Aorta (tissue), 5 donors: ENCODE results near the gene AKR1C1. TPM values are rescaled to one million over a fixed set of nuclear protein-coding genes. Genes with fewer than 3 reads are reported as not detected.
"Not testable (repeated sequence)": the region's sequence is repeated elsewhere in the genome, so short reads cannot be mapped to it uniquely, and the experiment has no call there.

ENCODE experiments used
- ATAC-seq: fragments of 200-7000 bp; cut with Tn5 transposase; one replicate; pipeline ENCODE4 v1.9.1; 2022; ENCODE audit warnings: moderate library complexity; ENCODE audit not compliant: low FRiP score
- DNase-seq, 2 donors: peaks; one replicate each; pipeline ENCODE4 v3.0.0-alpha.2; 2020
- H3K27ac ChIP-seq, 2 donors: one replicate each; pipeline ENCODE4 v1.5.1; 2013; ENCODE audit warnings: low read length in 2 of 2, mild to moderate bottlenecking in 2 of 2, moderate library complexity in 2 of 2, control low read depth in 1 of 2, inconsistent platforms in 1 of 2, low read depth in 1 of 2
- H3K27me3 ChIP-seq, 2 donors: one replicate each; pipeline ENCODE4 v1.6.1; 2013; ENCODE audit warnings: control low read depth in 1 of 2, low read length in 1 of 2, mild to moderate bottlenecking in 1 of 2, moderate library complexity in 1 of 2; ENCODE audit not compliant: insufficient read depth in 2 of 2, control insufficient read depth in 1 of 2
- H3K36me3 ChIP-seq, 2 donors: one replicate each; pipeline ENCODE4 v1.6.1; 2013; ENCODE audit warnings: control low read depth in 1 of 2, low read length in 1 of 2, mild to moderate bottlenecking in 1 of 2; ENCODE audit not compliant: insufficient read depth in 2 of 2, control insufficient read depth in 1 of 2
- H3K4me1 ChIP-seq, 2 donors: one replicate each; pipeline ENCODE4 v1.6.1; 2013; ENCODE audit warnings: low read length in 2 of 2, control low read depth in 1 of 2, mild to moderate bottlenecking in 1 of 2, moderate library complexity in 1 of 2; ENCODE audit not compliant: insufficient read depth in 2 of 2, control insufficient read depth in 1 of 2
- H3K4me3 ChIP-seq, 2 donors: one replicate each; pipeline ENCODE4 v1.5.1; 2013; ENCODE audit warnings: low read length in 2 of 2, control low read depth in 1 of 2, mild to moderate bottlenecking in 1 of 2
- H3K9me3 ChIP-seq: one replicate; pipeline ENCODE4 v1.6.1; 2013; ENCODE audit warnings: mild to moderate bottlenecking, low read length; ENCODE audit not compliant: control insufficient read depth
- WGBS, 2 donors: extraction: QIAGEN DNeasy Blood & Tissue Kit; methylation state at CpG; one replicate each; pipeline ENCODE4 v1.1.7; 2013; 5-methylcytosine and 5-hydroxymethylcytosine counted together
- intact Hi-C, 2 donors: fragments of 100-400 bp; cut with DNase I; formaldehyde crosslinking; loops; one replicate each; pipeline versions ENCODE4 v1.14.2 to v1.15.0; 2022
- polyA plus RNA-seq, 2 donors: library from polyadenylated mRNA; stranded (reverse); fragments of 200-250 nt; gene quantifications; one replicate each; pipeline ENCODE4 v1.2.3, GENCODE V29; 2013
- total RNA-seq, 2 donors: library from RNA; stranded (reverse); fragmentation: NEBNext Ultra II Directional; extraction: Animal tissue kit (Norgen Biotek cat#: 25700); gene quantifications; one replicate each; pipeline ENCODE4 v1.2.1, GENCODE V29; 2021
- donor health status: healthy with polysubstance abuse.
- donor health status: Bipolar disorder and iron deficiency.
- donor health status: DM: no; HTN: no; CAD: no.
- donor health status: DM: no; HTN: no; CAD: no.
- donor health status: DM: yes; HTN: yes; CAD: no.

AKR1C1 gene
- total and polyA plus RNA-seq, 4 donors: 33.6 to 311 (median 89.5) TPM

DNA sequence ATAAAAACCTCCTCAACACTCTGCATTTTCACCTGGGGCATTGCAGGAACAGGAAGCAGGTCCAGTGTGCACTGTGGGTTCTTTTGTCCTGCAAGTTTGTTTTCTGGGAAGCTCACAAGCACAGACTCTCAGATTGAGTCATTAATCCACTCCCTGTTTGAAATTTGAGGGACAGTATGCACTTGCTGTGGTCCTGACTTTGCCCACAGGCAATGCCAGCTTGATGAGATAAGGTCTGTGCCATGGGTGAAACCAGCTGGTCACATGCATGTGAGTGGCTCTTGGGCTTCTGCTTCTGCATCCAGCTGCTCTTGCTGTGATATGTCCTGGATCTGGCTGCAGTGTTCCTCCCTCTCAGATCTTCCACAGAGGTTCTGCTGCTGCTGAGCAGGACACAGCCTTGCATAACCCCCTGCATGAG is 62.3 kb downstream of the AKR1C1 start:
- DNase-seq: peak in 1 of 2 donors; percentile 53
- H3K27me3 ChIP-seq, intact Hi-C loops, H3K4me3 ChIP-seq, H3K4me1 ChIP-seq, ATAC-seq, H3K9me3 ChIP-seq, H3K36me3 ChIP-seq: not testable (repeated sequence)
- H3K27ac ChIP-seq: peak overlapping the region in 1 of 2 donors; percentile 40

DNA sequence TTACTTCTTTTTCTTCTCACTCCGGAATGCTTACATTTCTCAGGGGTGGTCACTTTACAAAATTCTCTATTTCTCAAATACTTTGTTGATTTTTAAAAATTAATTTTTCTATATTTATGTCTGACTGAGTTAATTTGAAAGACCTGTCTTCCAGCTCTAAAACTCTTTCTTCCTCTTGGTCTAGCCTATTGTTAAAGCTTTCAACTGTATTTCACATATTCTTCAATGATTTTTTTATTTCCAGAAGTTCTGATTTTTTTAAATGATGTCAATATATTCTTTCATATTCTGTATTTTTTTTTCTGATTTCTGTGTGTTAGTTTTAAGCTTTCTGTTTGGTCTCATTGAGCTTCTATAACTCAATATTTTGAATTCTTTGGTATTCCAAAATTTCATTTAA is 67.8 kb downstream of the AKR1C1 start:
- intact Hi-C loops: no loop called here
- peaks cover 9% of the 10 kb centered on the region for H3K9me3 ChIP-seq
- DNase-seq (no peak), ATAC-seq (no peak)
- H3K4me3 ChIP-seq: no peak overlapping the region
- H3K27ac ChIP-seq: no peak overlapping the region
- no peaks in the 10 kb centered on the region for H3K4me1 ChIP-seq
- 86% methylated on average over 1 of the region's 1 CpG for WGBS, 2 donors
- no peaks in the 10 kb centered on the region for H3K36me3 ChIP-seq
- H3K27me3 ChIP-seq: no peaks in the 10 kb centered on the region

DNA sequence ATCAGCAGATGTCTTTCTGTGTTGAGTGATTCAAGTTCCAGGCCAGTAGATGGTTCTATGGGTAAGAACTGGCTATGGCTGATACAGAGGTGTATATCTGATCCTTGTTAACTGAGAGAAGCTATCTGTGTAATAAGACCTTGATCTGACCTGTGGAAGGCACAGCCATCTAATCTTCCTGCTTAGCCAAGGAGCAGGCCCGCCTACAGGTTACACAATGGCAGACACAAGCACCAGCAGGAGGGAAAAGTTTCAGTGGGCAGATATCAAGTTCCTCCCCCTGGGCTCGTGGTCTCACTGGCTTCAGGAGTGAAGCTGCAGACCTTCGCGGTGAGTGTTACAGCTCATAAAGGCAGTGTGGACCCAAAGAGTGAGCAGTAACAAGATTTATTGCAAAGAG is 68.4 kb downstream of the AKR1C1 start:
- 76 to 89% methylated on average over 4 of the region's 4 CpGs for WGBS, 2 donors
- H3K4me1 ChIP-seq, intact Hi-C loops, DNase-seq, H3K27ac ChIP-seq, H3K4me3 ChIP-seq, ATAC-seq, H3K27me3 ChIP-seq, H3K9me3 ChIP-seq, H3K36me3 ChIP-seq: not testable (repeated sequence)

DNA sequence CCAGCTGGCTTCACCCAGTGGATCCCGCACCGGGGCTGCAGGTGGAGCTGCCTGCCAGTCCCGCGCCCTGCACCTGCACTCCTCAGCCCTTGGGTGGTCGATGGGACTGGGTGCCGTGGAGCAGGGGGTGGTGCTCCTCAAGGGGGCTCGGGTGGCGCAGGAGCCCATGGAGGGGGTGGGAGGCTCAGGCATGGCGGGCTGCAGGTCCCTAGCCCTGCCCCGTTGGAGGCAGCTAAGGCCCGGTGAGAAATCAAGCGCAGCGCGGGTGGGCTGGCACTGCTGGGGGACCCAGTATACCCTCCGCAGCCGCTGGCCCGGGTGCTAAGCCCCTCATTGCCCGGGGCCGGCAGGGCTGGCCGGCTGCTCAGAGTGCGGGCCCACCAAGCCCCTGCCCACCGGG is 69.2 kb downstream of the AKR1C1 start:
- H3K4me1 ChIP-seq, H3K4me3 ChIP-seq, H3K9me3 ChIP-seq, H3K36me3 ChIP-seq, H3K27ac ChIP-seq, intact Hi-C loops, H3K27me3 ChIP-seq, ATAC-seq, DNase-seq: not testable (repeated sequence)
- WGBS, 2 donors: 91 to 96% methylated on average over 15 to 22 of the region's 22 CpGs

Other genes with a start within 250 kb of the AKR1C1 start
- gene AKR1E2, start 137.2 kb upstream of the AKR1C1 start, total RNA-seq: 10 to 100 TPM; 11.0 to 20.8 TPM
- gene AKR1E2, start 137.2 kb upstream of the AKR1C1 start, polyA plus RNA-seq: 1 to 10 TPM; 4.9 to 5.0 TPM
- 10 to 100 TPM; 44.7 to 46.8 TPM for gene AKR1C2, start 40.4 kb downstream of the AKR1C1 start, total RNA-seq
- 100 to 1,000 TPM in 1 of 2 donors, 10 to 100 TPM in 1; 60.7 to 121 TPM for gene AKR1C2, start 40.4 kb downstream of the AKR1C1 start, polyA plus RNA-seq
- 10 to 100 TPM; 36.2 to 98.8 TPM for gene AKR1C3, start 131.0 kb downstream of the AKR1C1 start, total RNA-seq
- 100 to 1,000 TPM; 153 to 180 TPM for gene AKR1C3, start 131.0 kb downstream of the AKR1C1 start, polyA plus RNA-seq
- gene AKR1C8, start 221.7 kb downstream of the AKR1C1 start, total RNA-seq: under 1 TPM in 1 of 2 donors, not detected in 1; 0.30 TPM
- not detected for gene AKR1C8, start 221.7 kb downstream of the AKR1C1 start, polyA plus RNA-seq
- gene AKR1C4, start 233.4 kb downstream of the AKR1C1 start, total RNA-seq: not detected
- not detected for gene AKR1C4, start 233.4 kb downstream of the AKR1C1 start, polyA plus RNA-seq